WTC11 (cell line): ENCODE data around the gene MMP3. TPM values are rescaled to one million over a fixed set of nuclear protein-coding genes. Genes with fewer than 3 reads are reported as not detected.

Experiments
- ATAC-seq: fragments of 200-7000 bp; cut with Tn5 transposase; 2 replicates; pipeline ENCODE4 v1.10.0; 2021; ENCODE audit warnings: mild to moderate bottlenecking, moderate library complexity
- CTCF ChIA-PET: fragments of 300-600 bp; sonication (Branson Sonifier 250); formaldehyde crosslinking; loops from one replicate; lab custom pipeline; 2021; ENCODE audit warnings: antibody characterized with exemption; lab: Charles Lee
- POLR2A ChIA-PET: fragments of 350-600 bp; sonication (Branson Sonifier 250); formaldehyde crosslinking; loops from one replicate; lab custom pipeline; 2021; ENCODE audit warnings: antibody characterized with exemption; lab: Charles Lee
- DNase-seq: peaks from one replicate; pipeline ENCODE4 v3.0.0; 2021; ENCODE audit warnings: low spot score
- H3K27ac Mint-ChIP-seq: 2 replicates; pipeline ENCODE4 v1.8.0; 2021; ENCODE audit warnings: mixed read lengths
- H3K27me3 Mint-ChIP-seq: 2 replicates; pipeline ENCODE4 v1.8.0; 2021; ENCODE audit warnings: low read depth, mild to moderate bottlenecking, moderate library complexity, mixed read lengths
- H3K36me3 Mint-ChIP-seq: 2 replicates; pipeline ENCODE4 v1.8.0; 2021; ENCODE audit warnings: mixed read lengths
- H3K4me1 Mint-ChIP-seq: 2 replicates; pipeline ENCODE4 v1.8.0; 2022; ENCODE audit warnings: mixed read lengths
- H3K4me3 Mint-ChIP-seq: 2 replicates; pipeline ENCODE4 v1.8.0; 2021; ENCODE audit warnings: mild to moderate bottlenecking, moderate library complexity, mixed read lengths
- H3K9me3 Mint-ChIP-seq: 2 replicates; pipeline ENCODE4 v1.8.0; 2021; ENCODE audit warnings: mixed read lengths
- ATF1 ChIP-seq: sonication (generic); formaldehyde crosslinking; IDR thresholded peaks from 2 replicates; pipeline ENCODE4 v1.8.1; 2023; ENCODE audit warnings: mild to moderate bottlenecking, moderate library complexity, missing genetic modification reagents
- CBFB ChIP-seq: sonication (generic); formaldehyde crosslinking; IDR thresholded peaks from 2 replicates; pipeline ENCODE4 v1.8.1; 2022; ENCODE audit warnings: mild to moderate bottlenecking, low read depth, missing genetic modification reagents
- EMX1 ChIP-seq: fragments of 250-450 bp; sonication (Bioruptor Pico); IDR thresholded peaks from 2 replicates; pipeline ENCODE4 v1.8.0; 2021; ENCODE audit warnings: mild to moderate bottlenecking
- ERG ChIP-seq: fragments of 250-450 bp; sonication (Bioruptor Pico); IDR thresholded peaks from 2 replicates; pipeline ENCODE4 v1.8.0; 2021; ENCODE audit warnings: mild to moderate bottlenecking
- FOXJ3 ChIP-seq: sonication (generic); formaldehyde crosslinking; IDR thresholded peaks from 2 replicates; pipeline ENCODE4 v1.9.0; 2021; ENCODE audit warnings: missing genetic modification reagents, mild to moderate bottlenecking, borderline replicate concordance
- FOXK1 ChIP-seq: sonication (generic); formaldehyde crosslinking; IDR thresholded peaks from 2 replicates; pipeline ENCODE4 v1.8.0; 2022; ENCODE audit warnings: mild to moderate bottlenecking, moderate library complexity, missing genetic modification reagents
- GTF2I ChIP-seq: fragments of 250-450 bp; sonication (Bioruptor Pico); conservative IDR thresholded peaks from 2 replicates; pipeline ENCODE4 v1.4.0; 2021; ENCODE audit warnings: mild to moderate bottlenecking
- HMGA2 ChIP-seq: fragments of 250-450 bp; sonication (Bioruptor Pico); IDR thresholded peaks from 2 replicates; pipeline ENCODE4 v1.4.0; 2021; ENCODE audit warnings: mild to moderate bottlenecking, moderate library complexity
- NFATC4 ChIP-seq: fragments of 250-450 bp; sonication (Bioruptor Pico); IDR thresholded peaks from 2 replicates; pipeline ENCODE4 v1.9.0; 2021; ENCODE audit warnings: mild to moderate bottlenecking
- NFYB ChIP-seq: sonication (generic); formaldehyde crosslinking; conservative IDR thresholded peaks from 2 replicates; pipeline ENCODE4 v1.8.0; 2022; ENCODE audit warnings: low read depth, missing genetic modification reagents
- RORB ChIP-seq: fragments of 250-450 bp; sonication (Bioruptor Pico); IDR thresholded peaks from 2 replicates; pipeline ENCODE4 v1.9.0; 2021; ENCODE audit warnings: mild to moderate bottlenecking
- TP53 ChIP-seq: sonication (generic); formaldehyde crosslinking; IDR thresholded peaks from 2 replicates; pipeline ENCODE4 v1.8.1; 2023; ENCODE audit warnings: mild to moderate bottlenecking, missing genetic modification reagents
- ZBTB21 ChIP-seq: sonication (generic); formaldehyde crosslinking; IDR thresholded peaks from 2 replicates; pipeline ENCODE4 v1.8.1; 2023; ENCODE audit warnings: mild to moderate bottlenecking, missing genetic modification reagents, borderline replicate concordance
- ZNF219 ChIP-seq: sonication (generic); formaldehyde crosslinking; IDR thresholded peaks from 2 replicates; pipeline ENCODE4 v1.8.0; 2023; ENCODE audit warnings: missing genetic modification reagents, mild to moderate bottlenecking, borderline replicate concordance
- ZNF232 ChIP-seq: sonication (generic); formaldehyde crosslinking; IDR thresholded peaks from 2 replicates; pipeline ENCODE4 v1.8.0; 2022; ENCODE audit warnings: mild to moderate bottlenecking, missing genetic modification reagents
- ZNF396 ChIP-seq: fragments of 250-450 bp; sonication (Bioruptor Pico); IDR thresholded peaks from 2 replicates; pipeline ENCODE4 v1.8.0; 2021; ENCODE audit warnings: mild to moderate bottlenecking, moderate library complexity, borderline replicate concordance
- total RNA-seq: library from RNA; stranded (reverse); gene quantifications from 3 replicates; pipeline ENCODE4 v1.2.3, GENCODE V29; 2021
- TF ChIP-seq, protein P1 (sequence below): sonication (generic); formaldehyde crosslinking; conservative IDR thresholded peaks from 2 replicates; pipeline ENCODE4 v1.8.1; 2022; ENCODE audit warnings: mild to moderate bottlenecking, missing genetic modification reagents
- TF ChIP-seq, protein P2 (sequence below): sonication (generic); formaldehyde crosslinking; IDR thresholded peaks from 2 replicates; pipeline ENCODE4 v1.8.0; 2023; ENCODE audit warnings: mild to moderate bottlenecking, missing genetic modification reagents
- TF ChIP-seq, protein P3 (sequence below): sonication (generic); formaldehyde crosslinking; IDR thresholded peaks from 2 replicates; pipeline ENCODE4 v1.8.0; 2022; ENCODE audit warnings: mild to moderate bottlenecking, missing genetic modification reagents
- TF ChIP-seq, protein P4 (sequence below): sonication (generic); formaldehyde crosslinking; conservative IDR thresholded peaks from 2 replicates; pipeline ENCODE4 v1.8.1; 2023; ENCODE audit warnings: mild to moderate bottlenecking, low read depth, missing genetic modification reagents, moderate library complexity

Gene MMP3
- total RNA-seq, 1 experiment from 2014 or later: not detected

GRCh38 chr11:102831128-102831488, 12.3 kb downstream of the MMP3 start:
- Mint-ChIP-seq H3K9me3 (peaks cover 8% of the 10 kb centered on the region), H3K4me1 (peaks cover 25% of the 10 kb centered on the region), H3K27ac (no peak overlapping the region), H3K27me3 (peaks cover 4% of the 10 kb centered on the region; the same call in 1 of the 2 replicates), H3K4me3 (no peak overlapping the region), H3K36me3 (peaks cover 13% of the 10 kb centered on the region)
- ATAC-seq (no peak), DNase-seq (no peak)
- CTCF ChIA-PET: interaction anchor here (0.6 to 1.8 kb wide), 20 partner anchors 10 to 278 kb away, joined by 3 to 11 read pairs (median 4); partner anchors contain the start of genes DYNC2H1, MMP10 and MMP3
- POLR2A ChIA-PET: no interaction called here
- TF ChIP-seq HMGA2 (CRISPR knock-in tag) (peak; percentile 92), CBFB (CRISPR knock-in tag) (no peak)

- H3K4me3 Mint-ChIP-seq: no peak overlapping the region
- peaks cover 4% of the 10 kb centered on the region; the same call in 1 of the 2 replicates for H3K27me3 Mint-ChIP-seq
- no peak for TF ChIP-seq GTF2I
- TF ChIP-seq ZNF232 (CRISPR knock-in tag): no peak
- TF ChIP-seq RORB (CRISPR knock-in tag): no peak
- no peak for TF ChIP-seq ZNF396 (CRISPR knock-in tag)
- no peak for TF ChIP-seq NFYB (CRISPR knock-in tag)
- TF ChIP-seq TP53 (CRISPR knock-in tag): no peak
- TF ChIP-seq NFATC4 (CRISPR knock-in tag): no peak
- no peak for TF ChIP-seq EMX1 (CRISPR knock-in tag)
- no peak for TF ChIP-seq FOXK1 (CRISPR knock-in tag)
- TF ChIP-seq ZBTB21 (CRISPR knock-in tag): no peak
- TF ChIP-seq, protein P1, sequence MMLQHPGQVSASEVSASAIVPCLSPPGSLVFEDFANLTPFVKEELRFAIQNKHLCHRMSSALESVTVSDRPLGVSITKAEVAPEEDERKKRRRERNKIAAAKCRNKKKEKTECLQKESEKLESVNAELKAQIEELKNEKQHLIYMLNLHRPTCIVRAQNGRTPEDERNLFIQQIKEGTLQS (CRISPR knock-in tag): no peak
- H3K27ac Mint-ChIP-seq: no peak overlapping the region
- CTCF ChIA-PET: interaction anchor here (1.0 to 1.8 kb wide), 8 partner anchors 10 to 205 kb away, joined by 3 to 9 read pairs (median 4); partner anchors contain the start of gene MMP3
- ATAC-seq (no peak), DNase-seq (no peak)
- H3K4me1 Mint-ChIP-seq: peaks cover 16% of the 10 kb centered on the region
- peaks cover 22% of the 10 kb centered on the region for H3K36me3 Mint-ChIP-seq
- POLR2A ChIA-PET: no interaction called here
- peaks cover 8% of the 10 kb centered on the region for H3K9me3 Mint-ChIP-seq
Measured at GRCh38 chr11:102830001-102830727, 13.2 kb downstream of the MMP3 start.

- H3K27ac Mint-ChIP-seq: no peak overlapping the region
- ChIA-PET POLR2A (no interaction called here), CTCF (interaction anchor here (1.0 to 1.5 kb wide), 5 partner anchors 11 to 111 kb away, joined by 3 to 7 read pairs (median 4); no protein-coding TSS in a partner anchor)
- H3K27me3 Mint-ChIP-seq: peaks cover 4% of the 10 kb centered on the region; the same call in 1 of the 2 replicates
- peaks cover 8% of the 10 kb centered on the region for H3K9me3 Mint-ChIP-seq
- ATAC-seq: peak; percentile 34; the same call in 1 of the 2 replicates
- no peak for DNase-seq
- peaks cover 25% of the 10 kb centered on the region for H3K36me3 Mint-ChIP-seq
- peaks cover 11% of the 10 kb centered on the region for H3K4me1 Mint-ChIP-seq
- H3K4me3 Mint-ChIP-seq: no peak overlapping the region
- no peak for TF ChIP-seq FOXJ3 (CRISPR knock-in tag)
- TF ChIP-seq, protein P2, sequence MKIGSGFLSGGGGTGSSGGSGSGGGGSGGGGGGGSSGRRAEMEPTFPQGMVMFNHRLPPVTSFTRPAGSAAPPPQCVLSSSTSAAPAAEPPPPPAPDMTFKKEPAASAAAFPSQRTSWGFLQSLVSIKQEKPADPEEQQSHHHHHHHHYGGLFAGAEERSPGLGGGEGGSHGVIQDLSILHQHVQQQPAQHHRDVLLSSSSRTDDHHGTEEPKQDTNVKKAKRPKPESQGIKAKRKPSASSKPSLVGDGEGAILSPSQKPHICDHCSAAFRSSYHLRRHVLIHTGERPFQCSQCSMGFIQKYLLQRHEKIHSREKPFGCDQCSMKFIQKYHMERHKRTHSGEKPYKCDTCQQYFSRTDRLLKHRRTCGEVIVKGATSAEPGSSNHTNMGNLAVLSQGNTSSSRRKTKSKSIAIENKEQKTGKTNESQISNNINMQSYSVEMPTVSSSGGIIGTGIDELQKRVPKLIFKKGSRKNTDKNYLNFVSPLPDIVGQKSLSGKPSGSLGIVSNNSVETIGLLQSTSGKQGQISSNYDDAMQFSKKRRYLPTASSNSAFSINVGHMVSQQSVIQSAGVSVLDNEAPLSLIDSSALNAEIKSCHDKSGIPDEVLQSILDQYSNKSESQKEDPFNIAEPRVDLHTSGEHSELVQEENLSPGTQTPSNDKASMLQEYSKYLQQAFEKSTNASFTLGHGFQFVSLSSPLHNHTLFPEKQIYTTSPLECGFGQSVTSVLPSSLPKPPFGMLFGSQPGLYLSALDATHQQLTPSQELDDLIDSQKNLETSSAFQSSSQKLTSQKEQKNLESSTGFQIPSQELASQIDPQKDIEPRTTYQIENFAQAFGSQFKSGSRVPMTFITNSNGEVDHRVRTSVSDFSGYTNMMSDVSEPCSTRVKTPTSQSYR: no peak
- TF ChIP-seq EMX1 (CRISPR knock-in tag): no peak
Measured at GRCh38 chr11:102829316-102830000, 14.0 kb downstream of the MMP3 start.

- no peak for DNase-seq
- H3K27ac Mint-ChIP-seq: no peak overlapping the region
- POLR2A ChIA-PET: no interaction called here
- CTCF ChIA-PET: no interaction called here
- no peaks in the 10 kb centered on the region for H3K27me3 Mint-ChIP-seq
- H3K36me3 Mint-ChIP-seq: peaks cover 25% of the 10 kb centered on the region
- no peak for ATAC-seq
- peaks cover 5% of the 10 kb centered on the region for H3K4me1 Mint-ChIP-seq
- no peak overlapping the region for H3K4me3 Mint-ChIP-seq
- peaks cover 8% of the 10 kb centered on the region for H3K9me3 Mint-ChIP-seq
- TF ChIP-seq, protein P3, sequence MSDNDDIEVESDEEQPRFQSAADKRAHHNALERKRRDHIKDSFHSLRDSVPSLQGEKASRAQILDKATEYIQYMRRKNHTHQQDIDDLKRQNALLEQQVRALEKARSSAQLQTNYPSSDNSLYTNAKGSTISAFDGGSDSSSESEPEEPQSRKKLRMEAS (CRISPR knock-in tag): no peak
- TF ChIP-seq, protein P4, sequence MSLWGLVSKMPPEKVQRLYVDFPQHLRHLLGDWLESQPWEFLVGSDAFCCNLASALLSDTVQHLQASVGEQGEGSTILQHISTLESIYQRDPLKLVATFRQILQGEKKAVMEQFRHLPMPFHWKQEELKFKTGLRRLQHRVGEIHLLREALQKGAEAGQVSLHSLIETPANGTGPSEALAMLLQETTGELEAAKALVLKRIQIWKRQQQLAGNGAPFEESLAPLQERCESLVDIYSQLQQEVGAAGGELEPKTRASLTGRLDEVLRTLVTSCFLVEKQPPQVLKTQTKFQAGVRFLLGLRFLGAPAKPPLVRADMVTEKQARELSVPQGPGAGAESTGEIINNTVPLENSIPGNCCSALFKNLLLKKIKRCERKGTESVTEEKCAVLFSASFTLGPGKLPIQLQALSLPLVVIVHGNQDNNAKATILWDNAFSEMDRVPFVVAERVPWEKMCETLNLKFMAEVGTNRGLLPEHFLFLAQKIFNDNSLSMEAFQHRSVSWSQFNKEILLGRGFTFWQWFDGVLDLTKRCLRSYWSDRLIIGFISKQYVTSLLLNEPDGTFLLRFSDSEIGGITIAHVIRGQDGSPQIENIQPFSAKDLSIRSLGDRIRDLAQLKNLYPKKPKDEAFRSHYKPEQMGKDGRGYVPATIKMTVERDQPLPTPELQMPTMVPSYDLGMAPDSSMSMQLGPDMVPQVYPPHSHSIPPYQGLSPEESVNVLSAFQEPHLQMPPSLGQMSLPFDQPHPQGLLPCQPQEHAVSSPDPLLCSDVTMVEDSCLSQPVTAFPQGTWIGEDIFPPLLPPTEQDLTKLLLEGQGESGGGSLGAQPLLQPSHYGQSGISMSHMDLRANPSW (CRISPR knock-in tag): no peak
- TF ChIP-seq ERG (no peak), ATF1 (CRISPR knock-in tag) (no peak), NFATC4 (CRISPR knock-in tag) (no peak), ZNF219 (no peak)
Measured at GRCh38 chr11:102824556-102824955, 18.9 kb downstream of the MMP3 start.
